HEK293T (cell line): ENCODE data around the gene CMPK2.

ENCODE experiments used
- ELF4 ChIP-seq: fragments of 450-650 bp; IDR thresholded peaks from 2 replicates; pipeline ENCODE4 v1.6.1; 2017; ENCODE audit warnings: antibody characterized with exemption
- FOXK2 ChIP-seq: fragments of 450-650 bp; IDR thresholded peaks from 2 replicates; pipeline ENCODE4 v1.6.1; 2016; ENCODE audit warnings: mild to moderate bottlenecking
- HDGF ChIP-seq: fragments of 450-650 bp; IDR thresholded peaks from 2 replicates; pipeline ENCODE4 v1.6.1; 2017; ENCODE audit warnings: antibody characterized with exemption, borderline replicate concordance
- NFRKB ChIP-seq: fragments of 450-650 bp; IDR thresholded peaks from 2 replicates; pipeline ENCODE4 v1.6.1; 2016; ENCODE audit warnings: mild to moderate bottlenecking, moderate library complexity
- SP1 ChIP-seq: fragments of 450-650 bp; IDR thresholded peaks from 2 replicates; pipeline ENCODE4 v1.6.1; 2017
- TARDBP ChIP-seq: fragments of 450-650 bp; IDR thresholded peaks from 2 replicates; pipeline ENCODE4 v1.6.1; 2016

DNA sequence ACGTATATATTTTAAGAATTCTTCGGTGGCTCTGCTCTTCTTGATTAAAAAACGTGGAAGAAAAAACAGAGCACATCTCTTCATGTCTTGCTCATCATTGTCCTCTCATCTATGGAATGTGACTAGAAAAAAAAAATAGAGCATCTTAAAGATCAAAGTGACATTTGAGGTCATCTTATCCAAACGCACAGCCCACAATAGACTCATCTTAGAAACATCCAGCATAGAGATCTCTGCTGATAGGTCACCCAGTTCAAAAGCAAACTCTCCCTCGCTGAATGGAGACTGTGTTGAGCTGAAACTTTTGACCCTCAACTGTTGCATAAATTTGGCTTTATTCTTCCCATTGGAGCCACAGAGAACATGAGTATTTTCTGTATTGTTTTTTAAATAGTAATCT is 65.2 kb downstream of the CMPK2 start:
- no peak for TF ChIP-seq ELF4
- TF ChIP-seq HDGF, result no peak
- no peak for TF ChIP-seq SP1
- no peak for TF ChIP-seq NFRKB
- no peak for TF ChIP-seq FOXK2
- TF ChIP-seq TARDBP, result no peak
